H1 (cell line): ENCODE results near the gene HEPACAM. TPM values are rescaled to one million over a fixed set of nuclear protein-coding genes. Genes with fewer than 3 reads are reported as not detected.

Experiments used
- CTCF ChIA-PET: fragments of 300-600 bp; sonication (Branson Sonifier 250); formaldehyde crosslinking; loops from one replicate; lab custom pipeline; 2021; ENCODE audit not compliant: partially characterized antibody; lab: Charles Lee
- POLR2A ChIA-PET: fragments of 300-600 bp; sonication (Branson Sonifier 250); formaldehyde crosslinking; loops from one replicate; lab custom pipeline; 2021; ENCODE audit warnings: inconsistent platforms; ENCODE audit not compliant: partially characterized antibody; lab: Charles Lee
- DNase-seq, 2 experiments: peaks; one replicate each; pipeline versions ENCODE4 v3.0.0 to v3.0.0-alpha.2; 2010 to 2022; ENCODE audit warnings: low spot score in 2 of 2, low read depth in 1 of 2, mixed read lengths in 1 of 2
- FAIRE-seq: peaks from 2 replicates; lab custom pipeline; 2011; peaks lifted over from hg19 to GRCh38; lab: Jason Lieb, UNC
- H2AFZ ChIP-seq: 2 replicates; pipeline ENCODE4 v1.8.1; 2012; ENCODE audit warnings: low read length, inconsistent platforms
- H2AK5ac ChIP-seq: 2 replicates; pipeline ENCODE4 v1.6.1; 2013; ENCODE audit warnings: low read depth, low read length
- H2BK120ac ChIP-seq: replicated peaks from 2 replicates; pipeline ENCODE3; 2013; ENCODE audit warnings: low read depth, low read length, inconsistent platforms
- H2BK12ac ChIP-seq: 2 replicates; pipeline ENCODE4 v1.6.1; 2013; ENCODE audit warnings: low read depth, low read length
- H2BK15ac ChIP-seq: 2 replicates; pipeline ENCODE4 v1.6.1; 2013; ENCODE audit warnings: low read length
- H2BK20ac ChIP-seq: 2 replicates; pipeline ENCODE4 v1.6.1; 2013; ENCODE audit warnings: low read length
- H2BK5ac ChIP-seq: 2 replicates; pipeline ENCODE4 v1.6.1; 2013; ENCODE audit warnings: low read depth, low read length
- H3K14ac ChIP-seq: 2 replicates; pipeline ENCODE4 v1.6.1; 2013; ENCODE audit warnings: inconsistent platforms; ENCODE audit not compliant: insufficient read length
- H3K18ac ChIP-seq: 2 replicates; pipeline ENCODE4 v1.6.1; 2013; ENCODE audit warnings: low read length; ENCODE audit errors: extremely low read depth
- H3K23ac ChIP-seq: 2 replicates; pipeline ENCODE4 v1.6.1; 2013; ENCODE audit warnings: inconsistent platforms; ENCODE audit not compliant: insufficient read length
- H3K23me2 ChIP-seq: 2 replicates; pipeline ENCODE4 v1.6.1; 2013; ENCODE audit warnings: low read depth, low read length
- H3K27ac ChIP-seq: 2 replicates; pipeline ENCODE4 v1.6.1; 2011; ENCODE audit warnings: low read depth, low read length, inconsistent platforms
- H3K27me3 ChIP-seq, 4 experiments: replicated peaks in 1 of 4; 1 replicate in 1 of 4; 2 replicates in 3 of 4; pipeline versions ENCODE4 v1.6.1 to v1.8.1; 2011 to 2013; ENCODE audit warnings: low read length in 3 of 4, mild to moderate bottlenecking in 3 of 4, inconsistent platforms in 2 of 4, mixed read lengths in 2 of 4, moderate library complexity in 1 of 4; ENCODE audit not compliant: control insufficient read depth in 3 of 4, insufficient read depth in 3 of 4; ENCODE audit errors: extremely low read depth in 1 of 4
- H3K36me3 ChIP-seq, 4 experiments: 2 replicates each; pipeline versions ENCODE4 v1.6.1 to v1.8.1; 2011 to 2013; ENCODE audit warnings: mild to moderate bottlenecking in 4 of 4, low read length in 3 of 4, moderate library complexity in 2 of 4, control low read depth in 1 of 4, inconsistent platforms in 1 of 4; ENCODE audit not compliant: insufficient read depth in 4 of 4, control insufficient read depth in 2 of 4
- H3K4ac ChIP-seq: replicated peaks from 2 replicates; pipeline ENCODE3; 2013; ENCODE audit warnings: low read length, low read depth, mixed read lengths, inconsistent platforms; ENCODE audit not compliant: insufficient read length
- H3K4me1 ChIP-seq, 4 experiments: replicated peaks in 1 of 4; 1 replicate in 1 of 4; 2 replicates in 3 of 4; pipeline versions ENCODE4 v1.6.1 to v1.8.1; 2011 to 2013; ENCODE audit warnings: low read length in 3 of 4, inconsistent platforms in 2 of 4, mixed read lengths in 1 of 4; ENCODE audit not compliant: insufficient read depth in 4 of 4, control insufficient read depth in 3 of 4
- H3K4me2 ChIP-seq, 2 experiments: 2 replicates each; pipeline versions ENCODE4 v1.6.1 to v1.8.1; 2011 to 2013; ENCODE audit warnings: low read depth in 2 of 2, low read length in 2 of 2, control low read depth in 1 of 2, inconsistent platforms in 1 of 2, mild to moderate bottlenecking in 1 of 2; ENCODE audit not compliant: insufficient read depth in 1 of 2
- H3K4me3 ChIP-seq, 4 experiments: fragments of 200-600, 300-600 bp in 1 of 4; sonication (generic), shearing (Covaris generic), sonication (Bioruptor Twin) in 1 of 4; 2 replicates each; pipeline versions ENCODE4 v1.5.1 to v1.8.1; 2011 to 2016; ENCODE audit warnings: low read length in 4 of 4, low read depth in 3 of 4, control low read depth in 2 of 4, inconsistent platforms in 2 of 4, mild to moderate bottlenecking in 2 of 4, mixed read lengths in 1 of 4, moderate library complexity in 1 of 4; ENCODE audit not compliant: insufficient read depth in 2 of 4; ENCODE audit errors: extremely low read depth in 1 of 4
- H3K56ac ChIP-seq: replicated peaks from 2 replicates; pipeline ENCODE3; 2013; ENCODE audit warnings: low read depth, mild to moderate bottlenecking, mixed read lengths, low read length, inconsistent platforms; ENCODE audit not compliant: insufficient read length
- H3K79me1 ChIP-seq: 2 replicates; pipeline ENCODE4 v1.6.1; 2013; ENCODE audit warnings: low read depth, low read length, control low read depth
- H3K79me2 ChIP-seq, 2 experiments: 2 replicates each; pipeline versions ENCODE4 v1.6.1 to v1.8.1; 2012 to 2013; ENCODE audit warnings: low read length in 2 of 2, mild to moderate bottlenecking in 2 of 2, inconsistent platforms in 1 of 2; ENCODE audit not compliant: insufficient read depth in 2 of 2, control insufficient read depth in 1 of 2
- H3K9ac ChIP-seq, 4 experiments: replicated peaks in 1 of 4; 1 replicate in 1 of 4; 2 replicates in 3 of 4; pipeline versions ENCODE4 v1.6.1 to v1.8.1; 2011 to 2013; ENCODE audit warnings: low read depth in 3 of 4, low read length in 3 of 4, control low read depth in 2 of 4, mild to moderate bottlenecking in 2 of 4, moderate library complexity in 2 of 4, inconsistent platforms in 1 of 4; ENCODE audit errors: extremely low read depth in 1 of 4
- H3K9me3 ChIP-seq, 2 experiments: 2 replicates each; pipeline versions ENCODE4 v1.6.1 to v1.8.1; 2012 to 2013; ENCODE audit warnings: mild to moderate bottlenecking in 2 of 2, moderate library complexity in 2 of 2, control low read depth in 1 of 2, inconsistent platforms in 1 of 2, low read depth in 1 of 2, low read length in 1 of 2, mixed read lengths in 1 of 2; ENCODE audit not compliant: insufficient read depth in 2 of 2
- H4K20me1 ChIP-seq, 2 experiments: replicated peaks in 1 of 2; 2 replicates each; pipeline versions ENCODE3 to v1.8.1; 2011 to 2013; ENCODE audit warnings: inconsistent platforms in 2 of 2, low read length in 2 of 2, mild to moderate bottlenecking in 1 of 2; ENCODE audit not compliant: insufficient read depth in 2 of 2, control insufficient read depth in 1 of 2
- H4K5ac ChIP-seq: 2 replicates; pipeline ENCODE4 v1.6.1; 2013; ENCODE audit warnings: low read length, low read depth, mixed read lengths, inconsistent platforms; ENCODE audit not compliant: insufficient read length
- H4K8ac ChIP-seq: 2 replicates; pipeline ENCODE4 v1.8.0; 2013; ENCODE audit warnings: mild to moderate bottlenecking, moderate library complexity, low read length, inconsistent platforms; ENCODE audit not compliant: insufficient read depth; ENCODE audit errors: extremely low read depth
- H4K91ac ChIP-seq: replicated peaks from 2 replicates; pipeline ENCODE3; 2013; ENCODE audit warnings: low read length, mixed read lengths, inconsistent platforms; ENCODE audit not compliant: insufficient read length
- CBX8 ChIP-seq: fragments of 300-800, 300-1000 bp; sonication (generic); IDR thresholded peaks from 2 replicates; pipeline ENCODE4 v1.7.1; 2016; ENCODE audit warnings: low read depth, low read length, borderline replicate concordance
- FOSL1 ChIP-seq: IDR thresholded peaks from 2 replicates; pipeline ENCODE4 v1.6.1; 2011; ENCODE audit warnings: mild to moderate bottlenecking, low read depth, low read length, moderate library complexity; ENCODE audit not compliant: insufficient read depth
- HDAC2 ChIP-seq, 2 experiments: fragments of 300-600 bp in 1 of 2; sonication (generic) in 1 of 2; IDR thresholded peaks; 2 replicates each; pipeline ENCODE4 v1.6.1; 2011 to 2012; ENCODE audit warnings: low read depth in 2 of 2, low read length in 2 of 2, mild to moderate bottlenecking in 2 of 2, moderate library complexity in 2 of 2, borderline replicate concordance in 1 of 2, inconsistent platforms in 1 of 2
- JUND ChIP-seq: IDR thresholded peaks from 2 replicates; pipeline ENCODE4 v1.6.1; 2011; ENCODE audit warnings: mild to moderate bottlenecking, improper control_type of control experiment, low read length
- KDM1A ChIP-seq: fragments of 200-600, 300-600 bp; sonication (generic); IDR thresholded peaks from 2 replicates; pipeline ENCODE4 v1.7.1; 2016; ENCODE audit warnings: mild to moderate bottlenecking, low read length, borderline replicate concordance
- NRF1 ChIP-seq: IDR thresholded peaks from 2 replicates; pipeline ENCODE4 v1.6.1; 2011; ENCODE audit warnings: mild to moderate bottlenecking, low read depth, low read length, improper control_type of control experiment
- POLR2A ChIP-seq, 2 experiments: IDR thresholded peaks; 1 replicate in 1 of 2; 2 replicates in 1 of 2; pipeline ENCODE4 v1.6.1; 2011; ENCODE audit warnings: low read depth in 2 of 2, low read length in 2 of 2, mild to moderate bottlenecking in 2 of 2; ENCODE audit errors: control extremely low read depth in 1 of 2
- RAD21 ChIP-seq, 2 experiments: IDR thresholded peaks in 1 of 2; conservative IDR thresholded peaks in 1 of 2; 2 replicates each; pipeline ENCODE4 v1.6.1; 2011; ENCODE audit warnings: low read depth in 2 of 2, low read length in 2 of 2, improper control_type of control experiment in 1 of 2, inconsistent platforms in 1 of 2, mild to moderate bottlenecking in 1 of 2, moderate library complexity in 1 of 2
- SIN3A ChIP-seq, 2 experiments: IDR thresholded peaks in 1 of 2; conservative IDR thresholded peaks in 1 of 2; 2 replicates each; pipeline ENCODE4 v1.6.1; 2011 to 2012; ENCODE audit warnings: low read length in 2 of 2, improper control_type of control experiment in 1 of 2, low read depth in 1 of 2, mild to moderate bottlenecking in 1 of 2
- SIRT6 ChIP-seq: IDR thresholded peaks from one replicate; pipeline ENCODE4 v1.7.1; 2012; ENCODE audit warnings: low read length, inconsistent platforms
- SP1 ChIP-seq: IDR thresholded peaks from 2 replicates; pipeline ENCODE4 v1.6.1; 2011; ENCODE audit warnings: low read depth, low read length
- SP4 ChIP-seq: IDR thresholded peaks from 2 replicates; pipeline ENCODE4 v1.6.1; 2012; ENCODE audit warnings: low read length, inconsistent platforms
- SRF ChIP-seq: IDR thresholded peaks from 2 replicates; pipeline ENCODE4 v1.6.1; 2011; ENCODE audit warnings: mild to moderate bottlenecking, low read depth, low read length, moderate library complexity
- SUZ12 ChIP-seq: fragments of 200-600 bp; sonication (generic); IDR thresholded peaks from 2 replicates; pipeline ENCODE4 v1.6.1; 2012; ENCODE audit warnings: mild to moderate bottlenecking, inconsistent platforms, low read length, moderate library complexity, mixed read lengths
- TCF12 ChIP-seq: IDR thresholded peaks from 2 replicates; pipeline ENCODE4 v1.6.1; 2011; ENCODE audit warnings: low read depth, mild to moderate bottlenecking, low read length
- WGBS, 2 experiments: shearing (Covaris generic) in 1 of 2; methylation state at CpG; one replicate each; pipeline versions ENCODE4 v1.1.6 to v1.1.7; 2013 to 2015; ENCODE audit warnings: low lambda C conversion rate in 2 of 2, mixed read lengths in 2 of 2, inconsistent platforms in 1 of 2, low coverage in 1 of 2, missing lambda C conversion rate in 1 of 2; ENCODE audit not compliant: insufficient replicate concordance in 2 of 2, insufficient coverage in 1 of 2, insufficient read length in 1 of 2; ENCODE audit errors: extremely low coverage in 1 of 2, missing lambda C conversion rate in 1 of 2; 5-methylcytosine and 5-hydroxymethylcytosine counted together
- polyA plus RNA-seq, 7 experiments: library from polyadenylated mRNA; depleted of rRNA in 3 of 7; stranded (reverse) in 5 of 7; unstranded in 2 of 7; fragments of >200 nt in 5 of 7; fragments of 200-250 nt in 2 of 7; gene quantifications; 1 replicate in 5 of 7; 2 replicates in 1 of 7; 4 replicates in 1 of 7; pipeline versions ENCODE4 v1.2.1 to v1.2.3, GENCODE V29; 2011 to 2013; ENCODE audit warnings: missing spikeins in 2 of 7, mixed read lengths in 2 of 7
- total RNA-seq: library from RNA; stranded (reverse); fragmentation: NEBNext Ultra II Directional; extraction: Animal tissue kit (Norgen Biotek cat#: 25700); gene quantifications from 2 replicates; pipeline ENCODE4 v1.2.1, GENCODE V29; 2021

HEPACAM gene
- total and polyA plus RNA-seq, 2 of the 8 experiments (the other 6 are each of a cell fraction or from before 2014, with no cell fraction given): not detected

DNA sequence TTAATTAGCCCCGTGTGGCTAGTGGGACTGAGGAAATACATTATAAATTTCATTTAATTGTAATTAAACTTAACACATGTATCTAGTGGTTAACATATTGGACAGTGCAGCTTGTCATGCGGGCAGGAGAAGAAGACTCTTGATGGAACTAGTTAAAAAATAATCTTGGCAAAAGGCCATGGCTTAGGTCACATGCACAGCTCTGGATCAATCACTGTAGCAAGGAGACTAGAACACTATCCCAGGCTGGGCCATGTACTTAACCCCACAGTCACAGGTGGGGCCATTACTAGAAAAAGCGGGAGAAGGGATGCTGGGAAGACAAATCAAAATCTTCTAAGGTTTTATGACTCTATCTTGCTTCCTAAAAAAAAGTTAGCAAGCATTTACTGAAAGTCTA, 8.7 kb upstream of the HEPACAM start:
- Histone ChIP-seq H3K4me3 (no peak overlapping the region), H3K14ac (no peak overlapping the region), H2BK120ac (no peak overlapping the region), H3K4ac (no peak overlapping the region), H2AFZ (no peak overlapping the region), H2BK5ac (no peak overlapping the region), H3K4me1 (no peaks in the 10 kb centered on the region), H2AK5ac (no peak overlapping the region), H3K23me2 (no peaks in the 10 kb centered on the region), H3K9ac (no peak overlapping the region), H3K79me1 (no peaks in the 10 kb centered on the region), H3K27ac (no peak overlapping the region), H3K56ac (no peak overlapping the region), H2BK20ac (no peak overlapping the region), H4K91ac (no peak overlapping the region), H3K36me3 (no peaks in the 10 kb centered on the region), H3K9me3 (no peaks in the 10 kb centered on the region), H3K4me2 (no peak overlapping the region), H3K79me2 (no peaks in the 10 kb centered on the region), H2BK15ac (no peak overlapping the region), H3K18ac (no peak overlapping the region), H4K8ac (no peak overlapping the region), H4K20me1 (no peaks in the 10 kb centered on the region), H2BK12ac (no peak overlapping the region), H3K23ac (no peak overlapping the region), H4K5ac (no peak overlapping the region), H3K27me3 (0 out of 7 replicates have a peak, but pooled peaks cover 0 to 3% (median 0%) of the 10 kb centered on the region in 4 experiments)
- ChIA-PET CTCF (interaction anchor here (0.6 to 2.4 kb wide), 3 partner anchors 9 to 533 kb away, joined by 3 to 16 read pairs (median 4); partner anchors contain the start of gene HEPACAM), POLR2A (no interaction called here)
- FAIRE-seq: no peak
- WGBS, 2 experiments: 89% methylated on average over 3 of the region's 3 CpGs; no CpG with 5 or more reads in 1 of the 2 experiments
- no peak for DNase-seq
- TF ChIP-seq SUZ12 (no peak), FOSL1 (no peak), POLR2A (IDR thresholded peaks at IDR 0.05; ENCODE audit: control extremely low read depth in 1 of 2, low read depth in 2 of 2, low read length in 2 of 2) (no peak), HDAC2 (IDR thresholded peaks at IDR 0.05; ENCODE audit: borderline replicate concordance in 1 of 2, low read depth in 2 of 2, low read length in 2 of 2) (no peak), SIRT6 (no peak), JUND (no peak), KDM1A (no peak), CBX8 (no peak), SRF (no peak), NRF1 (no peak), SP4 (no peak), SP1 (no peak), TCF12 (no peak), SIN3A (conservative IDR thresholded peaks at IDR 0.05 in 1 of 2, IDR thresholded peaks at IDR 0.05 in 1 of 2; ENCODE audit: low read depth in 1 of 2, low read length in 2 of 2) (no peak), RAD21 (IDR thresholded peaks at IDR 0.05 in 1 of 2, conservative IDR thresholded peaks at IDR 0.05 in 1 of 2; ENCODE audit: low read depth in 2 of 2, low read length in 2 of 2) (no peak)
